Endodermal cell (in vitro differentiated cells): ENCODE data around the gene USP13. TPM values are rescaled to one million over a fixed set of nuclear protein-coding genes. Genes with fewer than 3 reads are reported as not detected.

Experiments
- DNase-seq: peaks from one replicate; pipeline ENCODE4 v3.0.0-alpha.2; 2017
- H3K27ac ChIP-seq: 2 replicates; pipeline ENCODE4 v1.5.1; 2013; ENCODE audit warnings: mild to moderate bottlenecking, low read depth, low read length, moderate library complexity
- H3K27me3 ChIP-seq: 2 replicates; pipeline ENCODE4 v1.6.1; 2013; ENCODE audit warnings: mild to moderate bottlenecking, low read length, moderate library complexity; ENCODE audit not compliant: insufficient read depth, control insufficient read depth, poor library complexity, severe bottlenecking
- H3K36me3 ChIP-seq: 2 replicates; pipeline ENCODE4 v1.7.0; 2013; ENCODE audit warnings: mild to moderate bottlenecking, low read length, moderate library complexity; ENCODE audit not compliant: control insufficient read depth, insufficient read depth
- H3K4me1 ChIP-seq: one replicate; pipeline ENCODE4 v1.7.0; 2013; ENCODE audit warnings: low read length; ENCODE audit not compliant: control insufficient read depth, insufficient read depth
- H3K4me3 ChIP-seq: 2 replicates; pipeline ENCODE4 v1.5.1; 2013; ENCODE audit warnings: mild to moderate bottlenecking, low read length, moderate library complexity
- H3K9ac ChIP-seq: 2 replicates; pipeline ENCODE4 v1.6.1; 2013; ENCODE audit warnings: mild to moderate bottlenecking, low read length, moderate library complexity; ENCODE audit not compliant: poor library complexity, severe bottlenecking; ENCODE audit errors: extremely low read depth
- H3K9me3 ChIP-seq: 2 replicates; pipeline ENCODE4 v1.6.1; 2013; ENCODE audit warnings: mild to moderate bottlenecking, low read length, moderate library complexity; ENCODE audit not compliant: control insufficient read depth
- H3K27ac Mint-ChIP-seq: 2 replicates; pipeline ENCODE4 v1.8.0; 2020; ENCODE audit warnings: mixed read lengths
- H3K27me3 Mint-ChIP-seq: 2 replicates; pipeline ENCODE4 v1.8.0; 2021; ENCODE audit warnings: mild to moderate bottlenecking, mixed read lengths; ENCODE audit not compliant: insufficient read depth
- H3K36me3 Mint-ChIP-seq: 2 replicates; pipeline ENCODE4 v1.8.0; 2020; ENCODE audit warnings: low read depth, mixed read lengths
- H3K4me1 Mint-ChIP-seq: 2 replicates; pipeline ENCODE4 v1.8.0; 2020; ENCODE audit warnings: mixed read lengths
- H3K4me3 Mint-ChIP-seq: 2 replicates; pipeline ENCODE4 v1.8.0; 2020; ENCODE audit warnings: mild to moderate bottlenecking, moderate library complexity, mixed read lengths
- H3K9me3 Mint-ChIP-seq: 2 replicates; pipeline ENCODE4 v1.8.0; 2020; ENCODE audit warnings: mild to moderate bottlenecking, mixed read lengths
- CTCF ChIP-seq: fragments of 200-600 bp; sonication (generic); conservative IDR thresholded peaks from 2 replicates; pipeline ENCODE4 v1.5.0; 2021; ENCODE audit warnings: antibody characterized with exemption, mild to moderate bottlenecking
- WGBS, 2 experiments: methylation state at CpG; one replicate each; pipeline versions ENCODE4 v1.1.5 to v1.1.7; 2013; ENCODE audit warnings: missing lambda C conversion rate in 2 of 2, mixed read lengths in 1 of 2; ENCODE audit not compliant: insufficient coverage in 1 of 2, insufficient read length in 1 of 2; 5-methylcytosine and 5-hydroxymethylcytosine counted together
- total RNA-seq, 2 donors: library from RNA; stranded (reverse); fragmentation: NEBNext Ultra II Directional in 1 of 2; extraction: Animal tissue kit (Norgen Biotek cat#: 25700) in 1 of 2; gene quantifications; 2 replicates in 1 of 2; 3 replicates in 1 of 2; pipeline ENCODE4 v1.2.1, GENCODE V29; 2021

The USP13 gene
- total RNA-seq, 2 donors from 2014 or later: 24.7 to 25.5 TPM

GRCh38 chr3:179809639-179810038 is 156.8 kb downstream of the USP13 start:
- Histone ChIP-seq H3K27ac (no peak overlapping the region), H3K9ac (no peak overlapping the region), H3K36me3 (no peaks in the 10 kb centered on the region), H3K4me1 (no peaks in the 10 kb centered on the region), H3K9me3 (peaks cover 5% of the 10 kb centered on the region), H3K4me3 (no peak overlapping the region), H3K27me3 (no peaks in the 10 kb centered on the region)
- Mint-ChIP-seq H3K4me3 (no peak overlapping the region), H3K4me1 (peaks cover 14% of the 10 kb centered on the region), H3K9me3 (peaks cover 14% of the 10 kb centered on the region), H3K36me3 (peaks cover 5% of the 10 kb centered on the region), H3K27me3 (no peaks in the 10 kb centered on the region), H3K27ac (no peak overlapping the region)
- no peak for TF ChIP-seq CTCF
- DNase-seq: no peak

- Mint-ChIP-seq H3K4me1 (peaks cover 14% of the 10 kb centered on the region), H3K27me3 (no peaks in the 10 kb centered on the region), H3K27ac (no peak overlapping the region), H3K9me3 (peaks cover 14% of the 10 kb centered on the region), H3K4me3 (no peak overlapping the region), H3K36me3 (peaks cover 5% of the 10 kb centered on the region)
- Histone ChIP-seq H3K4me3 (no peak overlapping the region), H3K9ac (no peak overlapping the region), H3K4me1 (no peaks in the 10 kb centered on the region), H3K27me3 (no peaks in the 10 kb centered on the region), H3K36me3 (no peaks in the 10 kb centered on the region), H3K9me3 (peaks cover 5% of the 10 kb centered on the region), H3K27ac (no peak overlapping the region)
- peak; percentile 76 for DNase-seq
- WGBS, 2 experiments: 18 to 36% methylated on average over 5 to 9 of the region's 9 CpGs
- TF ChIP-seq CTCF: peak; percentile 89
These were observed 158.7 kb downstream of the USP13 start for GRCh38 chr3:179811321-179812095.

DNA sequence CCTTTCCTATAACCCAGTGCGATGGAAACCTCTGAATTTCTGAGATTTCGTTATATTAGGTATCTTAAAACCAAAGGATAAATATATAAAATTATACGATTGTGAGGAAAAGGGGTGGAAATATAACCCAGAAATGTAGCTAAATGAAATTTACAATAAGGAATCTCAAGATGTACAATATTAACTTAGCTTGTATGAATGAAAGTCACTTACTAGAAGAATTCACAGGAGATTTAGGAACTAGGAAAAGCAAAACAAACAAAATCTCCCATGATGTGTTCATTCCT is 159.2 kb downstream of the USP13 start:
- H3K4me3 Mint-ChIP-seq: no peak overlapping the region
- Histone ChIP-seq H3K4me1 (no peaks in the 10 kb centered on the region), H3K9me3 (peaks cover 5% of the 10 kb centered on the region), H3K4me3 (no peak overlapping the region), H3K27ac (no peak overlapping the region), H3K27me3 (no peaks in the 10 kb centered on the region), H3K36me3 (no peaks in the 10 kb centered on the region), H3K9ac (no peak overlapping the region)
- 89% methylated on average over 3 of the region's 3 CpGs; no CpG with 5 or more reads in 1 of the 2 experiments for WGBS, 2 experiments
- DNase-seq: no peak
- no peak for TF ChIP-seq CTCF
- H3K27ac Mint-ChIP-seq: no peak overlapping the region
- H3K36me3 Mint-ChIP-seq: peaks cover 5% of the 10 kb centered on the region
- H3K4me1 Mint-ChIP-seq: peaks cover 14% of the 10 kb centered on the region
- H3K27me3 Mint-ChIP-seq: no peaks in the 10 kb centered on the region
- H3K9me3 Mint-ChIP-seq: peaks cover 14% of the 10 kb centered on the region
